ENCODE data around the gene CEP192.

CEP192 gene

DNA sequence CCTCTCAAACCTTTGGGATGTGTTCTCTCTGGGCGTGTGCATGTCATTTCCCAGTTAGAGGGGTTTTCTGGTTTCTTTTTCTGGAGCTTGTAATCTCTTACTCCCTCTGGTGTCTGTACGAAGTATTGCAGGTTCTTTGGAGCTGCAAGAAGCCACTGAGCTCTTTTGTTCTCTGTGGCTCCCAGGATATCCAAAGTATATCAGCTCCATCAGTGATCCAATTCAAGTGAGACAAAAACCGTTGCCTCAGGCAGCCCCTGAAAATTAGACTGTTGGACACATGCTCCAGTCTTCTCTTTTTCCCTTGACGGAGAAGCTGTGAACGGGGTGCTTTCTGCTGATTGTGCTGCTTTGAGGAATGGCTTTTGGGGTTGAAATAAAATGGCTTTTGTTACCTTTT lies 168.4 kb downstream of the CEP192 start:
- no peak for DNase-seq

DNA sequence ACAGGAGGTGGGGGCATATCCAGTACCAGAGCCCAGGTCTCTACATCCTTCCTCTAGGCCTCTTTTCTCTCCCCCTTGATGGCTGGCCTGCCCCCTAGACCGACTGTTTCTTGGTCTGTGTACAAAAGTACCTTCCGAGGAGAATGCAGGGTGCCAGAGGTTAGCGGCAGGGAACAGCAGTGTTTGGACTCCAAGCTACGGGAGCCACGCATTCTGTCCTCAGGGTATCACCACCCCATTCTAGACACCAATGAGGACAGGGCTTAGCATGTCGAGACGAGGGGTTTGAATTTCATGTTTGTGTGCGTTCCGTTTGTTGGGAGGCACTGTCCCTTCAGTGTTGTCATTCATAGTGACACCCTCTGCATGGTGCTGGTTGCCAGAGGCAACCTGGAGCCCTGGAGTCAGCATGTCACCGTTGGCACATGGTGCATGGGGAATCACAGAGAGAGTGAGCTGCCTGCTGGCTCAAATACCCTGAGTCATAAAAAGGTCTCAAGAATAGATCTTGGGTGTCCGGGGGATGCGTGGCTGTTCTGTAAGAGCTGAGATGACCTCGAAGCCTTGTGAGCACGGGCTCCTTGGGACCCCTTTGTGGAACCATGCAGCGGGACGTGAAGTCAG lies 170.2 kb downstream of the CEP192 start:
- DNase-seq, result no peak

DNA sequence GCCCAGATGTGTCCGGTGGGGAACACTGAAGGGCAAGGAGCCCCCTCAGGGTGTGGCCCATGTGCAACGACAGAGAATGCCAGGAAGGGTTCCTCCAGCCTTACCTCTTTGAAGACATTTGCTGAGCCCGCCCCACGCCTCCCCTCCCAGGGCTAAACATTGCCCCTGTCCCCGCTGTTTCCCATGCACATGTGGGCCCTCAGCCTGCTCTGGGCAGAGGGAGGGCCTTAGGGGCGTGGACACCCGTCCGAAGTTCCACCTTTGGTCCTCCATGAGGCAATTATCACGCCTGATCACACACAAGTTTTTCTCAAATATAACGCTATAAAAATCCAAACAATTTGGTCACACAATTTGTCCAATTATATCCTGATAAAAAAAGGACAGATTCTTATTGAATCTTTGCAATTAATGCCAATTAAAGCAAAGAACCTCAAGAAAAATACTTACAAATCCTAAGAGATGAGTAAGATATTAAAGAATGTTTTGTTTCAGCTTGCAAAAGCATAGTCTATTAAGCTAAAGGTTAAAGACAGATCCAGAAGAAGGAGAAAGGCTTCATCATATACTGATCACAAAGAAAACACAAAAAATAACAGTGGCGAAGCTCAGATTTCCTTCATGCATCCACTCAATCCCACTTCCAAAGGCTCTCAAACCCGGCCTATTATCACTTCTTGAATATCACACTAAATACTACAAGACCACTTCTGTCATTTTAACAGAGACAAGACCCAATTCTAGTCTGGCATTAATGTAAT lies 172.2 kb downstream of the CEP192 start:
- DNase-seq, result peak; percentile 61

DNA sequence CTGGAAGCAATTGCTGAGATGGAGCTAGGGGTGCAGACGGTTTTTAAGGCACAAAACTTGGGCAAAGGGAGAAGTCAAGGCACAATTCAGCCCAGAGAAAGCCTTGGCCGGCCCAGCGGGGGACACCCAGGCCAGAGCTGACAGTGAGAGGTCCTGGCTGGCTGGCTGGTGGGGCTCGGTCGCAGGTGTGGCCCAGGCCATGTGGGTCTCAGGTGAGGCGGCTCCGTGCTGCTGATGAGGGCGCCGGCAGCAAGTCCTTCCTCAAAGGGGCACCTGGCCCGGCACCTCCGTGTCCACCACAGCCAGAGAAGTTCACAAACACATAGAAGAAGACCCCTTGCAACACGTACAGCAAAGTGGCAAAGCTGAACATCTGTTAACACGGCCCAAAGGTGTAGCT lies 173.2 kb downstream of the CEP192 start:
- no peak for DNase-seq

DNA sequence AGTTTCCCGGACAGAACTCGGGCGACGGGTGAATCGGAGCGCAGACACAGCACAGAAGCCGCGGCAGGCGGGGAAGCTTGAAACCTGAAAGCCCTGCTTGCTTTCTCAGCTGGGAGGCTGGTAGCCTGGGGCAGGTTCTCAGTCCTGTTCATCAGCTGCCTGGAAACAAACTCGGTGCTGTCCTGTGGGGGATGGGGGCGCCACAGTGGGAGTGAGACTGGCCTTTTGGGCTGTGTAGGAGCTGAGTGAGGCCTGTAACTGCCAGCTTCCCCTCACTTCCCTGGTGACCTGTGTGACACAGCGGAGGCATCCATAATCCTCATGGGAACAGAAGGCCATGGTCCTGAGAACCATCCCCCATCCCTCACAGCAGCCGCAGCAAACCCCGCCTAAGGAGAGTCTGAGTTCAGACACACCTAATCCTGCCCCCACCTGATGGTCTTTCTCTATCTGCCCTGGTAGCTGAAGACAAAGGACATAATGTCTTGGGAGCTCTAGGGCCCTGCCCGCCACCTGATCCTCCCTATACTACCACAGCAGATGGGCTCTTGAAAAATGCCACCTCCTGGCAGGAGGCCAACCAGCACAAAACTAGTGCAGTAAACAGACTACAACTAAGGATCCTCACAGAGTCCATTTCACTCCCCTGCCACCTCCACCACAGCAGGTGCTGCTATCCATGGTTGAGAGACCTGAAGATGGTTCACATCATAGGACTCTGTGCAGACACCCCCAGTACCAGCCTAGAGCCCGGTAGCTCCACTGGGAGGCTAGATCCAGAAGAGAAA lies 174.7 kb downstream of the CEP192 start:
- DNase-seq, result peak; percentile 73

DNA sequence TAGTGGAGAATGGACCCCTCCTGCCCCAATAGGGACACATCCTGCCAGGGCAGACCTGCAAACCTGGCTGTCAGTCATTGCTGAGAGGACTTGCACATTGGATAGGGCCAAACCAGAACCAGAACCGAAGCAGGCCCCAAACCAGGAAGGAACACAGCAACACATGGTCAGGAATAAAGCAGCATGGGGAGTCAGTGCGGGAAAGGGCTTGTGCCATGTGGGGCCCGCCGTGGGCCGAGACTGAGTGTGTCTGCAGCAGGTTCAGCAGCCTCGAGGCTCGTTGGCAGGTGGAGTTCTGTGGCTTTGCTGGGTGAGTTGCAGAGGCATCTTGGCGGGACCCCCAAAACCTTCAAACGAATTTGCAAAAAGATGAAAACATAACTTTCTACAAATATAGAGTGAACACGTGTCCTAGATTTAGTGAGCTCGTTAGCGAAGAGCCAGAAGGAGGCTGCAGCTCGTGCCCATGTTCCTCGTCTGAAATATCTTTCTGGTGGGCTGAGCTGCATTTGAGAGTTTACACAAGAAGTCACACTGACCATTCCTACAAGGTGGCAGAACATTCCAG lies 182.5 kb downstream of the CEP192 start:
- DNase-seq, result no peak
